GM12801 (cell line): ENCODE results near the gene GPHA2.

Experiments
- CTCF ChIP-seq: IDR thresholded peaks from one replicate; pipeline ENCODE4 v1.5.1; 2011; ENCODE audit warnings: control low read depth; ENCODE audit not compliant: insufficient read length; ENCODE audit errors: extremely low read depth

GPHA2 gene

GRCh38 chr11:64920124-64920523 is 15.6 kb downstream of the GPHA2 start:
- no peak for TF ChIP-seq CTCF

GRCh38 chr11:64919627-64920026 is 16.1 kb downstream of the GPHA2 start:
- no peak for TF ChIP-seq CTCF

DNA sequence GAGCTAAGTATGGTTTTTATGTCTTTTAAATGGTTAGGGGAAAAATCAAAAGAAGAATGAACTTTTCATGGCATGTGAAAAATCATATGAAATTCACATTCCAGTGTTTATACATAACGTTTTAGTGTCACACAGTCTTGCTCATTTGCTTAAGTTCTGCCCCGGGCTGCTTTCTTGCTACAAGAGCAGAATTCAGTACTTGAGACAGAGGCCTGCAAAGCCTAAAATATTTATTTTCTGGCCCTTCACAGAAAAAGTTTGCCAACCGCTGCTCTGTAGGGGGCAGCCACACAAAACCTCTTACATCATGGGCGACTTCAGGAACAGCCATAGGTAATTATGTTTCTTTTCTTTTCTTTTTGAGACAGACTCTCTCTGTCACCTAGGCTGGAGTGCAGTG is 17.7 kb downstream of the GPHA2 start:
- TF ChIP-seq CTCF: no peak

- TF ChIP-seq CTCF: no peak
Measured at GRCh38 chr11:64917663-64917995, 18.1 kb downstream of the GPHA2 start.

DNA sequence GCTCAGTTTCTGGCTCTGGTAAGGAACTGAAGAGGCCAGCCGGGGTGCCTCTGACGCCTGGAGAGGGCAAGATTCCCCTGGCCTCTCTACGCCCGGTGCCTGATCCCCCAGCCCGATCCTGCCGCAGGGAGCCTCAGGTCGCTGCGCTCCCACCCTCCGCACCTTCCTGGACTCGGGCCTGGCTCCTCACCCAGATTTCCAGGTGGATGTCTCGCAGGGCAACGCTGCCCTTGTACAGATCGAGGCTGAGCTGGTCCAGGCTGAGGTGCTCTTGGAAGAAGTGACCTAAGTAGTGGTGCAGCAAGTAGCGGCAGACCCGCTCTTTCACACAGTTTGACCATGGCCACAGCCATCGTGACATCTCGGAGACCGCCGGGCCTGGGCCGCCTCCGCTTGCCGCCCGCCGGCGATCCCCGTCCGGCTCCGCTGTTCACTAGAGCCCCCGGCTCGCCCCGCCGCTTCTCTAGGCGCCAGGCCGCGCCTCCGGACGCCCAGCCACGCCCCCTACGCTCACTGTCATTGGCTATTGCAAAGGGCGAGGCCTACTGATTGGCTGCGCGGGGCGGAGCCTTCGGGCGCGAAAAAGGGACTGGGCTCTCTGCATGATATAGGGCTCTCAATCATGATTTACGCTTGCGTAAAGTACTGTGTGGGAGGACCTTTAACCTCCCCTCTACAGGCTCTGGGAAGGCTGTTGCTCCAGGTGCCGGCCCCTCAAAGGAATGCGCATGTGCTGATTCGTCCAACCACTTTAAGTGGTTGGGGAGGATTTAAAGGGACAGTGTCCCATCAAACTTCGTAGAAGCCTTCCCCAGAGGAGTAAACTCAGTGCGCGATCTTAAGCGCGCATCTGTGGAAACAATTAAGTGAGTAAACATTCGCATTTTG is 18.7 kb downstream of the GPHA2 start, which contains the start of gene ATG2A:
Gene ATG2A, minus strand, starts transcription at position 435 of the 888 bp plus-strand sequence. Its CDS starts 74 bp downstream, at position 361.
- TF ChIP-seq CTCF: no peak

DNA sequence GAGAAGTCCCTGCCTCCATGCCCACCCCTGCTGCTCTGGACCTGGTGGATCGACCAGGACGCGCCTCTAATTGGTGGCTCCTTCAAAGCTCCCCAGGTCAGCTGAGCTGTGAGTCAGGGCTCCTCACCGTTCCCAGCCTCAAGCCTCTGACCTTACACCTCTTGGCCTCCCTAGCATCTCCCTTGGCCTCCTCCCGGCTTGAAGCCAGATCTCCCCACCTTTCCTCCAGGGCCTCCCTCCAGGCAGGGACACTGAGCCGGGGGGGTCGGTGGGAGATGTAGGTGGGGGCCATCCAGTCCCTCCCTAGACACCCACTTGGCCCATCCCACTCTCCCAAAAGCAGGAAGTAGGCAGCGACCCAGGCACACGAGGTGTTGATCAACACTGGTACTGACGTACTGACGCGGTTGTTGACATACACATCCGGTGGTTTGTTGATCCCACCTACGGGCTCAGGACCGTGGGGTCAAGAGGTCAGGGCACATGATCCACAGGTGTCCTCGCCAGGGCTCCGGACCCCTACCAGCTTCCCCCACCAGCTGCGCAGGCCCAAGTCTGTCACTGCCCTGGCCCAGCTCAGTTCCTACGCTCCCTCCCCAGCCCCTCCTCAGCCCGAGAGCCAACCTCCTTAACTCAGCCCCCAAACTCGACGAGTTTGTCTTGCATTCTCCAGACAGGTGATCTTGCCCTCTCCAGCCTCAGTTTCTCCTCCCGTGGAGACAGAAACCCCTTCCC is 19.5 kb downstream of the GPHA2 start:
- TF ChIP-seq CTCF: no peak

DNA sequence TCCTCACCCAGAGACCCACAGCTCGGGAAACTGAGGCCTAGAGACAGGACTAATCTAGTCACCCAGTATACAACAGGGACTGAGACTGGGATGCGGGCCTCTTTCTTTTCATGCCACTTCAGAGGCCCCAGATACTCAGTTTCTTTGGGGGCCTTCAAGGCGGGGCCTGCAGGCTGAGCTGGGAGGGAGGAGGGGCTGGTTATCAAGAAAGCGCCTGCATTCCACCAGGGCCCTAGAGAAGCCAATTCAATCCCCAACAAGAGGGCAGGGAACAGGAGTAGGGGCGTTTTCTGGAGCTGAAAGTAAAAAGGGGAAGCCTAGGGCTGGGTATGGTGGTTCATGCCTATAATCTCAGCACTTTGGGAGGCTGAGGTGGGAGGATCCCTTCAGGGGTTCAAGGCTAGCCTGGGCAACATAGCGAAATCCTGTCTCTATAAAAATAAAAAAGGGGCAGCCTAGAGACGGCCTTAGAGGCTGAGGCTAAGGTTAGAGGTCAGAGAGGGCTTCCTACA is 20.3 kb downstream of the GPHA2 start:
- TF ChIP-seq CTCF: no peak
